GM10248 (cell line): ENCODE measurements around the gene VSX2.
A peak's percentile ranks its signal among the peaks of the same experiment; 100 is the strongest.

Experiments
- CTCF ChIA-PET: fragments of 300-600 bp; sonication (Branson Sonifier 250); formaldehyde crosslinking; extraction: SDS; loops from one replicate; lab custom pipeline; 2021; ENCODE audit warnings: antibody characterized with exemption; lab: Yijun Ruan, JAX
- POLR2A ChIA-PET: fragments of 350-650 bp; sonication (Branson Sonifier 250); formaldehyde crosslinking; extraction: SDS; loops from one replicate; lab custom pipeline; 2020; ENCODE audit warnings: antibody characterized with exemption; lab: Yijun Ruan, JAX
- DNase-seq: peaks from one replicate; pipeline ENCODE4 v3.0.0; 2012; ENCODE audit errors: extremely low spot score
- CTCF ChIP-seq: IDR thresholded peaks from 2 replicates; pipeline ENCODE4 v1.5.1; 2012; ENCODE audit warnings: mild to moderate bottlenecking, low read depth; ENCODE audit errors: extremely low read depth, missing control alignments, control extremely low read depth

Gene VSX2

DNA sequence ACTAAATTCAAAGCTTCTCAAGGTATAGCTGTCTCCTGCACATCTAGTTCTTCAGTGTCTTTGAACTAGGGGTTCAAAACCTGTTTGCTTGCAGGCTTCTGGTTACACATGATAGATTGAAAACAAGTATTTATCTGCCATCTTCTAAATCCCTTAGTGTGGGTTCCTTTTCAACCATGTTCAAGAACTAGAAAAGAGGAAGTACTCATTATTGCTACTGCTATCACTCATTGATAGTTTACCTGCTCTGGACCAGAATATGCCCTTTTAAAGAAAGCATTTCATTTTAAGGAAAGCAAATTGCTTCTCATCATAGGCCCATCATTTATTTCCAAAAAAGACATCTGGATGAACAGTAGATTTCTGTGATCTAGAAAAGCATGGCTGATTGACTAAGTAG is 37.1 kb upstream of the VSX2 start:
- CTCF ChIA-PET, result interaction anchor here (0.9 to 1.4 kb wide), 3 partner anchors 9 to 55 kb away, joined by 3 to 4 read pairs (median 3); no protein-coding TSS in a partner anchor
- peak; percentile 45 for DNase-seq
- POLR2A ChIA-PET, result no interaction called here
- TF ChIP-seq CTCF, result no peak

DNA sequence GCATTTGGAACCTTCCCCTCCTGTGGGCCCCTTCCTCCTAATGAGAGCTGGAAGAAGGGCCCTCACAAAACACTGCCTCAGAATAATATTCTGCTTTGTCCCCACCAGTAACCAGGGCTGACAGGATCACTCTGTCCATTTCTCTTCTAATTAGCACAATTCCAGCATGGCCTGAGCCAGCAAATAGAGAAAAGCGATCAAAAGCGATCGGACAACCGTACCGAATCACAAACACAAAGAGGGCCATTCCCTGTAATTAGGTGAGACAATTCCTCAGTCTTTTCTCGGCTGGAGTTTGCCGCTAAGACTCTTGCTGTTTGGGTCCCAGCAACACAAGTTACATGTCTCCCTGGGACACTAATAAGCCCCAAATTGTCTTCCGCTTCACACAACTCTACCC is 35.6 kb upstream of the VSX2 start:
- no peak for DNase-seq
- no peak for TF ChIP-seq CTCF
- POLR2A ChIA-PET, result no interaction called here
- CTCF ChIA-PET, result interaction anchor here (1.1 kb wide), 1 partner anchor 11 kb away, joined by 4 read pairs; no protein-coding TSS in a partner anchor

- no peak for DNase-seq
- ChIA-PET POLR2A (no interaction called here), CTCF (interaction anchor here (1.8 kb wide), 1 partner anchor 13 kb away, joined by 4 read pairs; no protein-coding TSS in a partner anchor)
- TF ChIP-seq CTCF, result no peak
Observed at GRCh38 chr14:74204491-74204890, 34.8 kb upstream of the VSX2 start.

GRCh38 chr14:74205882-74206281 is 33.4 kb upstream of the VSX2 start:
- CTCF ChIA-PET, result interaction anchor here (1.8 kb wide), 1 partner anchor 11 kb away, joined by 4 read pairs; no protein-coding TSS in a partner anchor
- TF ChIP-seq CTCF, result no peak
- POLR2A ChIA-PET, result no interaction called here
- no peak for DNase-seq

GRCh38 chr14:74207943-74208342 is 31.3 kb upstream of the VSX2 start:
- ChIA-PET POLR2A (no interaction called here), CTCF (interaction anchor here (0.8 to 1.8 kb wide), 3 partner anchors 21 to 62 kb away, joined by 3 to 5 read pairs (median 4); no protein-coding TSS in a partner anchor)
- DNase-seq, result no peak
- TF ChIP-seq CTCF, result no peak

- TF ChIP-seq CTCF, result no peak
- POLR2A ChIA-PET, result interaction anchor here (0.5 to 0.6 kb wide), 2 partner anchors 91 to 182 kb away, joined by 4 read pairs; no protein-coding TSS in a partner anchor
- CTCF ChIA-PET, result interaction anchor here (0.5 to 2.7 kb wide), 5 partner anchors 10 to 100 kb away, joined by 3 to 7 read pairs (median 5); no protein-coding TSS in a partner anchor
- no peak for DNase-seq
Observed at GRCh38 chr14:74208642-74209041, 30.6 kb upstream of the VSX2 start.
